OCI-LY3 (cell line): ENCODE data around the gene PKN2.

Experiments
- CTCF ChIP-seq: fragments of 200-600, 300-600 bp; sonication (generic); IDR thresholded peaks from 2 replicates; pipeline ENCODE4 v1.5.1; 2014; ENCODE audit warnings: antibody characterized with exemption, low read length, low read depth
- EZH2phosphoT487 ChIP-seq: fragments of 200-600 bp; shearing (Covaris generic); IDR thresholded peaks from 2 replicates; pipeline ENCODE4 v1.6.1; 2018; ENCODE audit warnings: antibody characterized with exemption, mixed run types, low read depth

- TF ChIP-seq EZH2phosphoT487 (no peak), CTCF (no peak)
Observed at GRCh38 chr1:88768816-88769215, 84.7 kb downstream of the PKN2 start.
